Breast epithelium (tissue), 3 donors: ENCODE measurements around the gene THSD4.

Source experiments
- POLR2A ChIP-seq: fragments of 450-650 bp; IDR thresholded peaks from one replicate; pipeline ENCODE4 v1.6.1; 2016; ENCODE audit warnings: antibody characterized with exemption, mild to moderate bottlenecking, moderate library complexity
- POLR2AphosphoS5 ChIP-seq, 3 donors: sonication (generic); formaldehyde crosslinking; IDR thresholded peaks; one replicate each; pipeline ENCODE4 v1.6.1; 2017; ENCODE audit warnings: antibody characterized with exemption in 3 of 3
- TF ChIP-seq, protein P1 (sequence below), 3 donors: fragments of 450-650 bp; IDR thresholded peaks; one replicate each; pipeline ENCODE4 v1.5.1; 2016 to 2017; ENCODE audit warnings: antibody characterized with exemption in 3 of 3, mild to moderate bottlenecking in 3 of 3, moderate library complexity in 3 of 3

DNA sequence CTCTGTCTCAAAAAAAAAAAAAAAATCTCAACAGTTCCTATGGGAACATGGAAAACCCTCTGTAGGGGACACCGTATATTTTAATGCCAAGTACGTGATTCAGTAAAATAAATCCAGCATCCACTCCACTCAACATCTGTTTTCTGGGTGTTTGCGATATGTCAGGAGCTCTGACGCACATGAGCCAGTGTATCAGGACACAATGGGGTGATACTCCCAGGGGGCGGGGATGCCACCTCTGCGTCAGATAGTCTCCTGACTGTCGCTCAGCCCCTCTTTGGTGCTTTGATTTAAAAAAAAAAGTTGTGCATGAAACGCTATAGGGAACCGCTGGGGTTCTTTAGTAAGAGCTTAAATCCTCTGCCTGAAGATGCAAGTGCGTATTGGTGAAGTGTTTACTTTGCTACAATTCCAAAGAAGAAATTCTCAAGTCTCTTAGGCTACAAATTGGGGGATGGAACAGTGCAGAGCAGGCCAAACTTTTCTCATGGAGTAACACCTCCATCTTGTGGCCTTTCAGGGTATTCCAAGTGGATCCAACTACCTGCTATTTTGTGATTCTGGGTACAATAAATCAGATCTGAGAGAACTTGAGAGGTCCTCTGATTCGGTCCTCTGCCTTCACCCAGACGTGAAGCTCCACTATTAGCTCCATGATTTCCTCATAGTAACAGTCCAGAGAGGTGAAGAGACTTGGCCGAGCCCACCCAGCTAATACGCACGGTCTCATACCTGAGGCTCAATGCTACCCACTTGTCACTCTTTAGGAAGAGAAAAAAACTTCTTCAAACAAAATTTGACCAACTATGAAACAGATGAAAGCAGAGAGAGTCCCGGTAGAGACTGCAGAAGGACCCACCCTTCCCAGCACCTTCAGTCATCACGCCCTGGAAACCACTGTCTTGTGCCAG is 685.8 kb downstream of the THSD4 start:
- TF ChIP-seq, protein P1, sequence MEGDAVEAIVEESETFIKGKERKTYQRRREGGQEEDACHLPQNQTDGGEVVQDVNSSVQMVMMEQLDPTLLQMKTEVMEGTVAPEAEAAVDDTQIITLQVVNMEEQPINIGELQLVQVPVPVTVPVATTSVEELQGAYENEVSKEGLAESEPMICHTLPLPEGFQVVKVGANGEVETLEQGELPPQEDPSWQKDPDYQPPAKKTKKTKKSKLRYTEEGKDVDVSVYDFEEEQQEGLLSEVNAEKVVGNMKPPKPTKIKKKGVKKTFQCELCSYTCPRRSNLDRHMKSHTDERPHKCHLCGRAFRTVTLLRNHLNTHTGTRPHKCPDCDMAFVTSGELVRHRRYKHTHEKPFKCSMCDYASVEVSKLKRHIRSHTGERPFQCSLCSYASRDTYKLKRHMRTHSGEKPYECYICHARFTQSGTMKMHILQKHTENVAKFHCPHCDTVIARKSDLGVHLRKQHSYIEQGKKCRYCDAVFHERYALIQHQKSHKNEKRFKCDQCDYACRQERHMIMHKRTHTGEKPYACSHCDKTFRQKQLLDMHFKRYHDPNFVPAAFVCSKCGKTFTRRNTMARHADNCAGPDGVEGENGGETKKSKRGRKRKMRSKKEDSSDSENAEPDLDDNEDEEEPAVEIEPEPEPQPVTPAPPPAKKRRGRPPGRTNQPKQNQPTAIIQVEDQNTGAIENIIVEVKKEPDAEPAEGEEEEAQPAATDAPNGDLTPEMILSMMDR (IDR thresholded peaks at IDR 0.05) = peak; percentile 74 to 90 (median 87)
- TF ChIP-seq POLR2A (no peak), POLR2AphosphoS5 (IDR thresholded peaks at IDR 0.05) (no peak)
